GOT3 (cell line): ENCODE data around the gene CACNA1D.

ENCODE experiments used
- DNase-seq: peaks from one replicate; lab custom pipeline; 2025; ENCODE audit warnings: mixed read lengths; lab: John Stamatoyannopoulos, UW

Gene CACNA1D

GRCh38 chr3:53715815-53716483, 221.5 kb downstream of the CACNA1D start:
- no peak for DNase-seq

GRCh38 chr3:53716998-53717397, 222.6 kb downstream of the CACNA1D start:
- no peak for DNase-seq

GRCh38 chr3:53718462-53718861, 224.1 kb downstream of the CACNA1D start:
- no peak for DNase-seq

- no peak for DNase-seq
These were observed 225.4 kb downstream of the CACNA1D start for GRCh38 chr3:53719796-53720195.

- DNase-seq: no peak
These were observed 227.0 kb downstream of the CACNA1D start for GRCh38 chr3:53721187-53722119.

- DNase-seq: no peak
These were observed 230.2 kb downstream of the CACNA1D start for GRCh38 chr3:53724566-53724965.

- DNase-seq: no peak
These were observed 231.1 kb downstream of the CACNA1D start for GRCh38 chr3:53725387-53725995.

- DNase-seq: no peak
These were observed 232.2 kb downstream of the CACNA1D start for GRCh38 chr3:53726643-53727042.

GRCh38 chr3:53728606-53729005, 234.2 kb downstream of the CACNA1D start:
- DNase-seq: no peak

GRCh38 chr3:53729159-53729558, 234.7 kb downstream of the CACNA1D start:
- no peak for DNase-seq

GRCh38 chr3:53729618-53730017, 235.2 kb downstream of the CACNA1D start:
- no peak for DNase-seq

GRCh38 chr3:53730576-53730975, 236.2 kb downstream of the CACNA1D start:
- no peak for DNase-seq

- no peak for DNase-seq
These were observed 237.7 kb downstream of the CACNA1D start for GRCh38 chr3:53731934-53732624.

GRCh38 chr3:53733446-53733845, 239.0 kb downstream of the CACNA1D start:
- no peak for DNase-seq

- no peak for DNase-seq
These were observed 245.6 kb downstream of the CACNA1D start for GRCh38 chr3:53739966-53740365.

- no peak for DNase-seq
These were observed 246.5 kb downstream of the CACNA1D start for GRCh38 chr3:53740956-53741355.

GRCh38 chr3:53744351-53744750, 249.9 kb downstream of the CACNA1D start:
- no peak for DNase-seq

GRCh38 chr3:53747559-53747958, 253.1 kb downstream of the CACNA1D start:
- DNase-seq: no peak

- no peak for DNase-seq
These were observed 254.3 kb downstream of the CACNA1D start for GRCh38 chr3:53748512-53749271.

GRCh38 chr3:53749448-53749847, 255.0 kb downstream of the CACNA1D start:
- no peak for DNase-seq
